Astrocyte (in vitro differentiated cells and primary cell): ENCODE data around the gene PAIP2. TPM values are rescaled to one million over a fixed set of nuclear protein-coding genes. Genes with fewer than 3 reads are reported as not detected.

Experiments used
- DNase-seq: peaks from one replicate; pipeline ENCODE4 v3.0.0-alpha.2; 2010; ENCODE audit warnings: low read depth
- FAIRE-seq: peaks from 2 replicates; lab custom pipeline; 2011; peaks lifted over from hg19 to GRCh38; lab: Jason Lieb, UNC
- H2AFZ ChIP-seq: 2 replicates; pipeline ENCODE4 v1.6.0; 2012; ENCODE audit warnings: low read depth, low read length, inconsistent platforms
- H3K27ac ChIP-seq: 2 replicates; pipeline ENCODE4 v1.5.1; 2011; ENCODE audit warnings: low read depth, low read length, inconsistent platforms
- H3K27me3 ChIP-seq: 2 replicates; pipeline ENCODE4 v1.6.0; 2011; ENCODE audit warnings: low read length, inconsistent platforms; ENCODE audit not compliant: insufficient read depth
- H3K36me3 ChIP-seq: 2 replicates; pipeline ENCODE4 v1.5.1; 2011; ENCODE audit warnings: low read length, inconsistent platforms; ENCODE audit not compliant: insufficient read depth
- H3K4me1 ChIP-seq: 2 replicates; pipeline ENCODE4 v1.5.1; 2011; ENCODE audit warnings: low read length, inconsistent platforms; ENCODE audit not compliant: insufficient read depth
- H3K4me2 ChIP-seq: 2 replicates; pipeline ENCODE4 v1.6.0; 2012; ENCODE audit warnings: low read length, inconsistent platforms
- H3K4me3 ChIP-seq: 2 replicates; pipeline ENCODE4 v1.5.1; 2011; ENCODE audit warnings: low read depth, mild to moderate bottlenecking, low read length, inconsistent platforms; ENCODE audit not compliant: insufficient read depth
- H3K79me2 ChIP-seq: 2 replicates; pipeline ENCODE4 v1.6.0; 2012; ENCODE audit warnings: mild to moderate bottlenecking, low read length, inconsistent platforms; ENCODE audit not compliant: insufficient read depth
- H3K9ac ChIP-seq: 2 replicates; pipeline ENCODE4 v1.6.0; 2012; ENCODE audit warnings: mild to moderate bottlenecking, low read length, inconsistent platforms
- H3K9me3 ChIP-seq: 2 replicates; pipeline ENCODE4 v1.5.1; 2012; ENCODE audit warnings: low read depth, mild to moderate bottlenecking, low read length, inconsistent platforms; ENCODE audit not compliant: insufficient read depth
- H4K20me1 ChIP-seq: 2 replicates; pipeline ENCODE4 v1.6.0; 2012; ENCODE audit warnings: low read length, inconsistent platforms; ENCODE audit not compliant: insufficient read depth
- H3K27ac Mint-ChIP-seq: one replicate; pipeline ENCODE4 v1.8.0; 2021; ENCODE audit warnings: mild to moderate bottlenecking, mixed read lengths; ENCODE audit not compliant: unreplicated experiment
- H3K27me3 Mint-ChIP-seq: one replicate; pipeline ENCODE4 v1.8.0; 2021; ENCODE audit warnings: low read depth, mixed read lengths; ENCODE audit not compliant: unreplicated experiment
- H3K36me3 Mint-ChIP-seq: one replicate; pipeline ENCODE4 v1.8.0; 2021; ENCODE audit warnings: low read depth, mixed read lengths; ENCODE audit not compliant: unreplicated experiment
- H3K4me1 Mint-ChIP-seq: one replicate; pipeline ENCODE4 v1.8.0; 2021; ENCODE audit warnings: low read depth, mixed read lengths; ENCODE audit not compliant: unreplicated experiment
- H3K4me3 Mint-ChIP-seq: one replicate; pipeline ENCODE4 v1.8.0; 2021; ENCODE audit warnings: mild to moderate bottlenecking, moderate library complexity, mixed read lengths; ENCODE audit not compliant: unreplicated experiment
- H3K9me3 Mint-ChIP-seq: one replicate; pipeline ENCODE4 v1.8.0; 2021; ENCODE audit warnings: mild to moderate bottlenecking, mixed read lengths; ENCODE audit not compliant: unreplicated experiment
- CTCF ChIP-seq: IDR thresholded peaks from 2 replicates; pipeline ENCODE4 v1.5.1; 2011; ENCODE audit warnings: low read depth, mild to moderate bottlenecking, inconsistent platforms, low read length, moderate library complexity; ENCODE audit not compliant: insufficient read depth
- EZH2 ChIP-seq: IDR thresholded peaks from 2 replicates; pipeline ENCODE4 v1.6.1; 2012; ENCODE audit warnings: mild to moderate bottlenecking, low read length, inconsistent platforms; ENCODE audit not compliant: insufficient read depth
- total RNA-seq: library from RNA; stranded (reverse); gene quantifications from 2 replicates; pipeline ENCODE4 v1.2.1, GENCODE V29; 2021

Gene PAIP2
- total RNA-seq, 1 donor from 2014 or later, result 75.3 TPM

- Mint-ChIP-seq H3K27ac (peak overlapping the region; percentile 20), H3K27me3 (peaks cover 16% of the 10 kb centered on the region), H3K4me3 (no peak overlapping the region), H3K9me3 (no peaks in the 10 kb centered on the region), H3K36me3 (peaks cover 2% of the 10 kb centered on the region), H3K4me1 (no peaks in the 10 kb centered on the region)
- Histone ChIP-seq H2AFZ (no peak overlapping the region), H3K4me2 (no peak overlapping the region), H3K9ac (no peak overlapping the region), H3K27me3 (no peaks in the 10 kb centered on the region), H3K36me3 (no peaks in the 10 kb centered on the region), H3K79me2 (no peaks in the 10 kb centered on the region), H3K4me1 (no peaks in the 10 kb centered on the region), H3K4me3 (no peak overlapping the region), H3K9me3 (no peaks in the 10 kb centered on the region), H4K20me1 (peaks cover under 1% of the 10 kb centered on the region), H3K27ac (no peak overlapping the region)
- no peak for DNase-seq
- no peak for TF ChIP-seq EZH2
- TF ChIP-seq CTCF, result no peak
- FAIRE-seq, result no peak
Measured at GRCh38 chr5:139384591-139385051, 43.0 kb downstream of the PAIP2 start.

- no peaks in the 10 kb centered on the region for H3K79me2 ChIP-seq
- no peaks in the 10 kb centered on the region for H3K4me1 Mint-ChIP-seq
- no peak overlapping the region for H2AFZ ChIP-seq
- H3K27ac ChIP-seq, result no peak overlapping the region
- no peak overlapping the region for H3K4me2 ChIP-seq
- H3K36me3 Mint-ChIP-seq, result no peaks in the 10 kb centered on the region
- TF ChIP-seq CTCF (no peak), EZH2 (no peak)
- H3K4me1 ChIP-seq, result no peaks in the 10 kb centered on the region
- H3K36me3 ChIP-seq, result no peaks in the 10 kb centered on the region
- H3K9me3 Mint-ChIP-seq, result no peaks in the 10 kb centered on the region
- no peaks in the 10 kb centered on the region for H3K9me3 ChIP-seq
- no peak overlapping the region for H3K9ac ChIP-seq
- peaks cover 16% of the 10 kb centered on the region for H3K27me3 Mint-ChIP-seq
- no peaks in the 10 kb centered on the region for H3K27me3 ChIP-seq
- no peak overlapping the region for H3K4me3 Mint-ChIP-seq
- no peak for FAIRE-seq
- no peak overlapping the region for H3K4me3 ChIP-seq
- no peaks in the 10 kb centered on the region for H4K20me1 ChIP-seq
- no peak for DNase-seq
- H3K27ac Mint-ChIP-seq, result no peak overlapping the region
Measured at GRCh38 chr5:139385061-139386049, 43.7 kb downstream of the PAIP2 start.

GRCh38 chr5:139386050-139386438, 44.4 kb downstream of the PAIP2 start:
- H3K9me3 Mint-ChIP-seq, result no peaks in the 10 kb centered on the region
- FAIRE-seq, result no peak
- H3K79me2 ChIP-seq, result no peaks in the 10 kb centered on the region

More at GRCh38 chr5:139386050-139386438, 44.4 kb downstream of the PAIP2 start:
- Histone ChIP-seq H3K4me2 (no peak overlapping the region), H4K20me1 (no peaks in the 10 kb centered on the region), H3K4me3 (no peak overlapping the region), H3K27ac (no peak overlapping the region), H3K36me3 (no peaks in the 10 kb centered on the region), H3K9ac (no peak overlapping the region), H3K9me3 (no peaks in the 10 kb centered on the region), H2AFZ (no peak overlapping the region), H3K27me3 (no peaks in the 10 kb centered on the region), H3K4me1 (no peaks in the 10 kb centered on the region)
- DNase-seq, result no peak
- peaks cover 18% of the 10 kb centered on the region for H3K27me3 Mint-ChIP-seq
- TF ChIP-seq CTCF (no peak), EZH2 (no peak)
- no peak overlapping the region for H3K4me3 Mint-ChIP-seq
- H3K27ac Mint-ChIP-seq, result no peak overlapping the region
- no peaks in the 10 kb centered on the region for H3K4me1 Mint-ChIP-seq
- no peaks in the 10 kb centered on the region for H3K36me3 Mint-ChIP-seq
